Adrenal gland (tissue), 12 donors: ENCODE measurements around the gene LYZL6. TPM values are rescaled to one million over a fixed set of nuclear protein-coding genes. Genes with fewer than 3 reads are reported as not detected.

ENCODE experiments used
- DNase-seq, 7 donors: peaks; one replicate each; pipeline ENCODE4 v3.0.0-alpha.2; 2019 to 2020
- H3K27ac ChIP-seq, 5 donors: fragments of 200-600 bp; sonication (generic) in 4 of 5; 1 replicate in 3 of 5; 2 replicates in 2 of 5; pipeline versions ENCODE4 v1.5.1 to v1.8.0; 2016 to 2020; ENCODE audit warnings: mild to moderate bottlenecking in 1 of 5
- H3K27me3 ChIP-seq: fragments of 200-600 bp; 2 replicates; pipeline ENCODE4 v1.8.0; 2021
- H3K36me3 ChIP-seq, 2 donors: fragments of 200-600 bp; replicated peaks in 1 of 2; 1 replicate in 1 of 2; 2 replicates in 1 of 2; pipeline versions ENCODE4 v1.5.1 to v1.8.0; 2018 to 2022
- H3K4me1 ChIP-seq, 2 donors: fragments of 200-600 bp; replicated peaks in 1 of 2; 1 replicate in 1 of 2; 2 replicates in 1 of 2; pipeline versions ENCODE4 v1.5.1 to v1.8.0; 2018 to 2021
- H3K4me3 ChIP-seq, 4 donors: fragments of 200-600 bp; sonication (generic) in 3 of 4; one replicate each; pipeline ENCODE4 v1.5.1; 2016 to 2018
- H3K9me3 ChIP-seq, 3 donors: fragments of 200-600 bp; sonication (generic) in 1 of 3; replicated peaks in 1 of 3; 1 replicate in 2 of 3; 2 replicates in 1 of 3; pipeline versions ENCODE4 v1.5.1 to v1.8.0; 2016 to 2021
- CTCF ChIP-seq, 6 experiments: fragments of 450-650 bp in 4 of 6; fragments of 200-600 bp in 2 of 6; sonication (generic) in 1 of 6; IDR thresholded peaks; 1 replicate in 5 of 6; 2 replicates in 1 of 6; pipeline versions ENCODE4 v1.5.1 to v1.8.0; 2016 to 2021; ENCODE audit warnings: antibody characterized with exemption in 6 of 6, mild to moderate bottlenecking in 2 of 6, moderate library complexity in 1 of 6
- POLR2A ChIP-seq, 2 donors: fragments of 450-650 bp; IDR thresholded peaks; one replicate each; pipeline ENCODE4 v1.6.1; 2017; ENCODE audit warnings: antibody characterized with exemption in 2 of 2, mild to moderate bottlenecking in 2 of 2, moderate library complexity in 1 of 2
- WGBS, 4 donors: extraction: QIAGEN DNeasy Blood & Tissue Kit in 2 of 4; methylation state at CpG; one replicate each; pipeline versions ENCODE4 v1.1.5 to v1.1.7; 2013 to 2017; 5-methylcytosine and 5-hydroxymethylcytosine counted together
- intact Hi-C, 2 donors: fragments of 100-400 bp; cut with DNase I; formaldehyde crosslinking; loops; one replicate each; pipeline versions ENCODE4 v1.14.1 to v1.15.0; 2022 to 2023
- polyA plus RNA-seq, 3 donors: library from polyadenylated mRNA; stranded (reverse); fragments of 200-250 nt in 2 of 3; fragments of 350-450 nt in 1 of 3; fragmentation: Illumina TruSeq in 1 of 3; extraction: RNeasy Lipid Tissue Mini Kit (QIAGEN cat#74804) in 1 of 3; gene quantifications; one replicate each; pipeline ENCODE4 v1.2.3, GENCODE V29; 2013 to 2014
- total RNA-seq, 9 donors: library from RNA; depleted of rRNA in 4 of 9; stranded (reverse); fragments of >200 nt in 4 of 9; fragments of 120-200 nt in 1 of 9; fragmentation: NEBNext Ultra II Directional in 1 of 9; extraction: Animal tissue kit (Norgen Biotek cat#: 25700) in 1 of 9; gene quantifications; one replicate each; pipeline versions ENCODE4 v1.1.0 to v1.2.4, GENCODE V29; 2013 to 2023
- donor health status: healthy with polysubstance abuse.
- donor health status: Bipolar disorder and iron deficiency.
- donor health status: DM: yes; HTN: yes; CAD: no.
- donor health status: DM: no; HTN: no; CAD: no.
- donor health status: DM: no; HTN: no; CAD: no.
- donor health status: DM: yes; HTN: yes; CAD: no.

The LYZL6 gene
- total and polyA plus RNA-seq, 12 donors, result not detected

- 75 to 84% (median 79%) methylated on average over 10 of the region's 10 CpGs for WGBS, 4 donors
- intact Hi-C loops, result no loop called here
- no peaks in the 10 kb centered on the region for H3K27me3 ChIP-seq
- H3K4me1 ChIP-seq, result peaks cover 3 to 11% of the 10 kb centered on the region in 2 donors
- H3K9me3 ChIP-seq, result no peaks in the 10 kb centered on the region
- no peak overlapping the region for H3K4me3 ChIP-seq
- TF ChIP-seq POLR2A (IDR thresholded peaks at IDR 0.05) (no peak), CTCF (IDR thresholded peaks at IDR 0.05) (no peak)
- peak; percentile 27 to 83 (median 76) for DNase-seq
- H3K27ac ChIP-seq, result no peak overlapping the region
- no peaks in the 10 kb centered on the region for H3K36me3 ChIP-seq
Observed at GRCh38 chr17:35934760-35935159, 8.8 kb downstream of the LYZL6 start.

GRCh38 chr17:35932586-35932985 lies 10.9 kb downstream of the LYZL6 start:
- no peak overlapping the region for H3K4me3 ChIP-seq
- DNase-seq, result peak in 3 of 7 donors; percentile 22 to 37 (median 25)
- intact Hi-C loops, result no loop called here
- TF ChIP-seq CTCF (IDR thresholded peaks at IDR 0.05) (no peak), POLR2A (IDR thresholded peaks at IDR 0.05) (no peak)
- no peaks in the 10 kb centered on the region for H3K36me3 ChIP-seq
- no peaks in the 10 kb centered on the region for H3K27me3 ChIP-seq
- peak overlapping the region in 1 of 5 donors; percentile 64 for H3K27ac ChIP-seq
- no peaks in the 10 kb centered on the region for H3K9me3 ChIP-seq
- peaks cover 3 to 12% of the 10 kb centered on the region in 2 donors for H3K4me1 ChIP-seq

- no peak overlapping the region for H3K4me3 ChIP-seq
- peak in 6 of 7 donors; percentile 20 to 63 (median 34) for DNase-seq
- H3K36me3 ChIP-seq, result no peaks in the 10 kb centered on the region
- H3K27ac ChIP-seq, result peak overlapping the region in 1 of 5 donors; percentile 64
- WGBS, 4 donors, result 73 to 82% (median 80%) methylated on average over 5 to 6 of the region's 6 CpGs
- no peaks in the 10 kb centered on the region for H3K27me3 ChIP-seq
- intact Hi-C loops, result no loop called here
- TF ChIP-seq POLR2A (IDR thresholded peaks at IDR 0.05), result no peak
- no peak for TF ChIP-seq CTCF (IDR thresholded peaks at IDR 0.05)
- H3K4me1 ChIP-seq, result peaks cover 3 to 12% of the 10 kb centered on the region in 2 donors
- no peaks in the 10 kb centered on the region for H3K9me3 ChIP-seq
Observed at GRCh38 chr17:35931794-35932425, 11.6 kb downstream of the LYZL6 start.

GRCh38 chr17:35930211-35931065 lies 13.1 kb downstream of the LYZL6 start, which contains the start of gene RDM1:
RDM1 (minus strand) TSS chr17:35930773; CDS start chr17:35930727, 46 bp downstream.
- peak; percentile 44 to 60 (median 52) for DNase-seq
- no peaks in the 10 kb centered on the region for H3K9me3 ChIP-seq
- intact Hi-C loops, result no loop called here
- peaks cover 3 to 12% of the 10 kb centered on the region in 2 donors for H3K4me1 ChIP-seq
- peak within 1 kb of the TSS in 2 of 4 donors; percentile 10 to 47 for H3K4me3 ChIP-seq
- H3K27ac ChIP-seq, result peak within 1 kb of the TSS in 1 of 5 donors; percentile 64
- WGBS, 4 donors, result 3 to 8% (median 3%) methylated on average over 21 to 35 of the region's 35 CpGs
- no peak for TF ChIP-seq CTCF (IDR thresholded peaks at IDR 0.05)
- no peak for TF ChIP-seq POLR2A (IDR thresholded peaks at IDR 0.05)
- no peaks in the 10 kb centered on the region for H3K36me3 ChIP-seq
- H3K27me3 ChIP-seq, result no peaks in the 10 kb centered on the region
